Caco-2 (cell line): Measurements from ENCODE around the gene NEXMIF. TPM values are rescaled to one million over a fixed set of nuclear protein-coding genes. Genes with fewer than 3 reads are reported as not detected.
"Not testable (repeated sequence)": the region's sequence is repeated elsewhere in the genome, so short reads cannot be mapped to it uniquely, and the experiment has no call there.

ENCODE experiments used
- Bru-seq: library from RNA; stranded (reverse); fragments of 400-500 nt; gene quantifications from one replicate; lab custom pipeline; 2021; lab: Mats Ljungman, UMichigan
- BruChase-seq, 2 experiments: library from RNA; stranded (reverse); fragments of 400-500 nt; gene quantifications; one replicate each; lab custom pipeline; 2021; lab: Mats Ljungman, UMichigan
- BruUV-seq: library from RNA; stranded (reverse); fragments of 400-500 nt; replicated peaks from 2 replicates; lab custom pipeline; 2021; lab: Mats Ljungman, UMichigan
- CTCF ChIA-PET: fragments of 300-600 bp; sonication (Branson Sonifier 250); formaldehyde crosslinking; loops from one replicate; lab custom pipeline; 2022; ENCODE audit warnings: antibody characterized with exemption; lab: Charles Lee
- POLR2A ChIA-PET: fragments of 300-600 bp; sonication (Branson Sonifier 250); formaldehyde crosslinking; loops from one replicate; lab custom pipeline; 2022; ENCODE audit warnings: antibody characterized with exemption; lab: Charles Lee
- DNase-seq, 2 experiments: peaks; one replicate each; pipeline versions ENCODE4 v3.0.0 to v3.0.0-alpha.2; 2020 to 2022
- H3K27me3 ChIP-seq: replicated peaks from 2 replicates; pipeline ENCODE4 v1.6.0; 2011; ENCODE audit warnings: low read length; ENCODE audit not compliant: control insufficient read depth, insufficient read depth
- H3K36me3 ChIP-seq: 2 replicates; pipeline ENCODE4 v1.5.1; 2011; ENCODE audit warnings: low read length; ENCODE audit not compliant: control insufficient read depth, insufficient read depth
- H3K4me1 ChIP-seq: fragments of 250-450 bp; sonication (Bioruptor Pico); 2 replicates; pipeline ENCODE4 v1.5.1; 2020; ENCODE audit warnings: mild to moderate bottlenecking
- H3K4me3 ChIP-seq: 2 replicates; pipeline ENCODE4 v1.5.1; 2011; ENCODE audit warnings: low read depth, mild to moderate bottlenecking, control low read depth, low read length
- H3K9me3 ChIP-seq: fragments of 250-450 bp; sonication (Bioruptor Pico); 2 replicates; pipeline ENCODE4 v1.5.1; 2020; ENCODE audit warnings: mild to moderate bottlenecking, moderate library complexity
- H3K27ac Mint-ChIP-seq: one replicate; pipeline ENCODE4 v1.8.0; 2022; ENCODE audit warnings: mixed read lengths; ENCODE audit not compliant: unreplicated experiment
- H3K27me3 Mint-ChIP-seq: one replicate; pipeline ENCODE4 v1.8.0; 2022; ENCODE audit warnings: mixed read lengths; ENCODE audit not compliant: insufficient read depth, unreplicated experiment
- H3K36me3 Mint-ChIP-seq: one replicate; pipeline ENCODE4 v1.8.0; 2022; ENCODE audit warnings: mild to moderate bottlenecking, mixed read lengths; ENCODE audit not compliant: insufficient read depth, unreplicated experiment
- H3K4me1 Mint-ChIP-seq: one replicate; pipeline ENCODE4 v1.8.0; 2022; ENCODE audit warnings: low read depth, mixed read lengths; ENCODE audit not compliant: unreplicated experiment
- H3K4me3 Mint-ChIP-seq: one replicate; pipeline ENCODE4 v1.8.0; 2022; ENCODE audit warnings: mild to moderate bottlenecking, moderate library complexity, mixed read lengths; ENCODE audit not compliant: unreplicated experiment
- H3K9me3 Mint-ChIP-seq: one replicate; pipeline ENCODE4 v1.8.0; 2022; ENCODE audit warnings: mixed read lengths; ENCODE audit not compliant: unreplicated experiment
- CTCF ChIP-seq, 2 experiments: fragments of 200-600 bp in 1 of 2; IDR thresholded peaks; 1 replicate in 1 of 2; 2 replicates in 1 of 2; pipeline versions ENCODE4 v1.5.1 to v1.8.0; 2011 to 2022; ENCODE audit warnings: antibody characterized with exemption in 1 of 2, control low read depth in 1 of 2, inconsistent platforms in 1 of 2, low read depth in 1 of 2, low read length in 1 of 2, mild to moderate bottlenecking in 1 of 2, moderate library complexity in 1 of 2; ENCODE audit not compliant: insufficient read depth in 1 of 2, severe bottlenecking in 1 of 2, unreplicated experiment in 1 of 2
- intact Hi-C: fragments of 100-400 bp; cut with micrococcal nuclease; formaldehyde crosslinking; loops from one replicate; pipeline ENCODE4 v1.10.0; 2022; ENCODE audit not compliant: unreplicated experiment
- long read RNA-seq: library from polyadenylated mRNA; stranded (forward); transcript quantifications from one replicate; pipeline ENCODE4 v2.0.0, GENCODE V29; 2022
- total RNA-seq: library from RNA; stranded (reverse); gene quantifications from 2 replicates; pipeline ENCODE4 v1.2.3, GENCODE V29; 2022

NEXMIF gene
- not detected in 2 replicates for total RNA-seq
- percentile 8 among the genes with signal in this experiment for Bru-seq, nascent RNA
- BruChase-seq, experiment 1, labeled RNA remaining after a 2-hour chase = percentile 14 among the genes with signal in this experiment
- BruChase-seq, experiment 2, labeled RNA remaining after a 6-hour chase = percentile 5 among the genes with signal in this experiment
- long read RNA-seq = 0 reads

- Mint-ChIP-seq H3K36me3 (no peaks in the 10 kb centered on the region), H3K4me3 (peak within 1 kb of the TSS; percentile 72), H3K27ac (no peak within 1 kb of the TSS), H3K27me3 (peaks cover 6% of the 10 kb centered on the region), H3K9me3 (no peaks in the 10 kb centered on the region), H3K4me1 (no peaks in the 10 kb centered on the region)
- Histone ChIP-seq H3K9me3 (no peaks in the 10 kb centered on the region), H3K4me1 (no peaks in the 10 kb centered on the region), H3K4me3 (peak within 1 kb of the TSS; percentile 38), H3K36me3 (no peaks in the 10 kb centered on the region), H3K27me3 (no peaks in the 10 kb centered on the region)
- ChIA-PET POLR2A (interaction anchor here (0.6 kb wide), 1 partner anchor 312 kb away, joined by 3 read pairs; no protein-coding TSS in a partner anchor), CTCF (interaction anchor here (1.3 kb wide), 1 partner anchor 230 kb away, joined by 4 read pairs; no protein-coding TSS in a partner anchor)
- peak in 1 of 2 experiments; percentile 57 for DNase-seq
- intact Hi-C loops = loop anchor here (10.0 kb wide), 1 partner anchor 679 kb away; no protein-coding TSS in a partner anchor
- peak in 1 of 2 experiments; percentile 31 for TF ChIP-seq CTCF (IDR thresholded peaks at IDR 0.05; ENCODE audit: insufficient read depth in 1 of 2, low read depth in 1 of 2, low read length in 1 of 2, severe bottlenecking in 1 of 2, unreplicated experiment in 1 of 2)
- BruUV-seq = no TSS peak
Measured at GRCh38 chrX:74925225-74926088, at the start of gene NEXMIF. TSS of gene NEXMIF (minus strand) at chrX:74925452.

GRCh38 chrX:74961962-74962361, 36.7 kb upstream of the NEXMIF start:
- CTCF ChIA-PET, H3K4me3 ChIP-seq, BruUV-seq, H3K27me3 ChIP-seq, H3K9me3 ChIP-seq, H3K36me3 Mint-ChIP-seq, H3K36me3 ChIP-seq, H3K4me3 Mint-ChIP-seq, intact Hi-C loops, H3K4me1 ChIP-seq, H3K27me3 Mint-ChIP-seq, DNase-seq, POLR2A ChIA-PET, H3K27ac Mint-ChIP-seq, H3K9me3 Mint-ChIP-seq, H3K4me1 Mint-ChIP-seq: not testable (repeated sequence)

GRCh38 chrX:74949717-74950116, 24.5 kb upstream of the NEXMIF start:
- H3K9me3 Mint-ChIP-seq = no peaks in the 10 kb centered on the region
- H3K36me3 Mint-ChIP-seq = no peaks in the 10 kb centered on the region
- no peaks in the 10 kb centered on the region for H3K4me1 ChIP-seq
- ChIA-PET CTCF (no interaction called here), POLR2A (no interaction called here)
- no TSS peak for BruUV-seq
- no peaks in the 10 kb centered on the region for H3K4me1 Mint-ChIP-seq
- no peak overlapping the region for H3K27ac Mint-ChIP-seq
- DNase-seq = no peak
- intact Hi-C loops = no loop called here
- no peaks in the 10 kb centered on the region for H3K27me3 ChIP-seq
- TF ChIP-seq CTCF (IDR thresholded peaks at IDR 0.05; ENCODE audit: insufficient read depth in 1 of 2, low read depth in 1 of 2, low read length in 1 of 2, severe bottlenecking in 1 of 2, unreplicated experiment in 1 of 2) = no peak
- H3K9me3 ChIP-seq = no peaks in the 10 kb centered on the region
- no peaks in the 10 kb centered on the region for H3K36me3 ChIP-seq
- H3K27me3 Mint-ChIP-seq = no peaks in the 10 kb centered on the region
- no peak overlapping the region for H3K4me3 Mint-ChIP-seq
- no peak overlapping the region for H3K4me3 ChIP-seq
